ENCODE measurements around the gene TSHZ2.

Gene TSHZ2

DNA sequence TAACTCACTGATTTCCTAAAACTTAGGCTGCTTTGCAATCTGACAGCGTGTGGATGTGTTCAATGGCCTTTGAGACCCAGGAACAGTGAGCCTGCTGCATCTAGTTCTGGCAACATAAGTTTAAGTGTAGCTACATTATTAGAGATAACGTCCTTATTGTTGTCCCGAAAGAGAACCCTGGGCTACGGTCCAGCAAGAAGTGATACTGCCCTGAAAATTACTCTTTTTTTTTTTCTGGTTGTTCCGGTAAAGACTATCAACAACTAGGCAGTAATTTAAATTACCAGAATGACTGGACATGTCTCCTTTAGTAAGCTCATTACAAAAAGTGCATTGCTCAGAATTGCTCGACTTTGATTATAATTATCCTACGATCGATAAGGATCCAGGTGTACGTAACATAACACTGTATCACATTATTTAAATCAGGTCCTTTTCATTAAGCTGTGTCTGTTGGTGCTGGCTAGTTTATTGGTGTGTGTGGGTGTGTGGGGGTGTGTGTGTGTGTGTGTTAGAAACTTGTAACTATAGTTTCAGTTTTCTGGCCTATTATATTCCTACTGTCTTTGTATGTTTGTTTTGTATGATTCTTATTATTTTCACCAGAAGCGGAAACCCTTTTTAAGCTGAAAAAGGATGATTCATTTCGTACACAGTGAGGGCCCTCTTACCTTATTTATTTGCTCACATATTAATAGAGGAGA lies 3.0 kb downstream of the TSHZ2 start:
- Mint-ChIP-seq H3K27me3 (peaks cover 40% of the 10 kb centered on the region), H3K27ac (peak overlapping the region; percentile 61), H3K4me1 (peaks cover 52% of the 10 kb centered on the region), H3K9me3 (no peaks in the 10 kb centered on the region), H3K4me3 (peak overlapping the region; percentile 91), H3K36me3 (ENCODE audit: low read depth) (peaks cover 1% of the 10 kb centered on the region)
- ATAC-seq (no peak), DNase-seq (no peak)

DNA sequence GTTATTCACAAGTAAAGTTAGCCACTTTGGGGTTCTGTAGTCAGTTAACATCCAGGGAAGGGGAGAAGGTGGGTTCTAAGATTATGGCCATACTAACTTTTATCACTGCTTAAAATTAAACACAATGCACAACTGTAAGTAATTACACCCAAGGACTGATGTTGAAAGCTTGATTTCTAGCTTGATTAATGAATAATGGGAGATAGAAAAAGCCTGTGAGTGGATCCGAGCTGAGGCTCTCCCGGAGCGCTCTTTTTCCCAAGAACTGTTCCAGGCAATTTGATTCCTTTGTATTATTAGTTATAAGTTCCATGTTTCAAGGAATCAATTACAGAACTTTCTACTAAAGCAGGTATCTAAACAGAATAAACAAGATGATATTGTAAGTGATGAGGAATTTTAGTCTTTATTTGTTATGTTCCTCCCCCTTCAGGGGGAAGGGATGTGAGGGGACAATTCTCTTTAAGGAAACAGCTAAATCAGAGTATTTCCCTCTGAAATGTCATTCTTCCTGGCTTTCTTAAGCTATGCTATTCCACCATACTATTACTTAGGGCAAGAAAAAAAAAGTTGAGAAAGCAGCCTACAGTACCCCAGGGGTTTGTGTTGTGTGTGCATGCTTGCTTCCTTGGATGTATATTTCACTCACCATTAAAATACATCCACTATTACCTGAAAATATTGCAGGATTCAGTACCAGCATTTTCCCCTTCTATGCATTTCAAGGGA lies 3.8 kb downstream of the TSHZ2 start:
- Mint-ChIP-seq H3K36me3 (ENCODE audit: low read depth) (peaks cover 1% of the 10 kb centered on the region), H3K4me3 (peak overlapping the region; percentile 91), H3K4me1 (peaks cover 54% of the 10 kb centered on the region), H3K27me3 (peaks cover 38% of the 10 kb centered on the region), H3K27ac (peak overlapping the region; percentile 61), H3K9me3 (no peaks in the 10 kb centered on the region)
- ATAC-seq = no peak
- DNase-seq = no peak

DNA sequence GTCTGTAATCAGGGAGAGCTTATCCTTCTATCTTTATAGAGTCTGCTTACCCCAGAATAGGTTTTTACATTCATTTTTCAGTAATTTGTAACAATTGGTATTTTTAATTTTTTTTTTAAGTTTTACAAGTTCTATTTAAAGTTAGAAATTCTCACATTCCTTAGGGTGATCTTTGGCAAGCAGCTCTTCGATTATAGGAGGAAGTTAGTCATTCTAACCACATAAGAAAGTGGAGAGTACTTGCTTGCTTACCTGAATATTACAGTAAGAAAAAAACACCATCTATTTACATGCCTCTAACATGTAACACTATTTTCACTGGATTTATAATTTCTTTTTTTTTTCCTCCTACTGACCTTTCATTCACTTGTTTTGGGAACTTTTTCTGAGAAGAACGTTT lies 6.7 kb downstream of the TSHZ2 start:
- ATAC-seq (no peak), DNase-seq (no peak)
- Mint-ChIP-seq H3K27ac (no peak overlapping the region), H3K4me3 (no peak overlapping the region), H3K4me1 (peaks cover 49% of the 10 kb centered on the region), H3K27me3 (peaks cover 23% of the 10 kb centered on the region), H3K36me3 (ENCODE audit: low read depth) (no peaks in the 10 kb centered on the region), H3K9me3 (no peaks in the 10 kb centered on the region)

DNA sequence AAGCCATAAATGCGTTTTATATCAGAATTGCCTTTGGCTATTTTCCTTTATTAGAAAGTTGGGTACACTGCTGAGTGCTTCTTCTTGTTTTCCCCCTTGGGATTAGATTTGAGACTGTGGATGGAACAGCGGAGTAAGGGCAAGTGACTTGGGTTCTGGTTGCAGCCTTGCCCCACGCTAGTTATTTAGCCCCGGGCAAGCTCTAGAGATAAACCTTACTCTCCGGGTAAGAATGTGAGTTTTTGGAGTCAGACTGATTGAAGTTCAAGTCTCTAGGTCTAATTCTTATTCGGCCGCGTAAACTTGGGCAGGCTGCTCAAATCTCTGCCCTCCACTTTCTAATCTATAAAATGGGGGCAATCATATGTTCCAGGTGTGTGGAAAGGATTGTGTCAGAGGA lies 8.9 kb downstream of the TSHZ2 start:
- Mint-ChIP-seq H3K4me3 (no peak overlapping the region), H3K4me1 (peaks cover 34% of the 10 kb centered on the region), H3K27ac (no peak overlapping the region), H3K27me3 (peaks cover 18% of the 10 kb centered on the region), H3K9me3 (no peaks in the 10 kb centered on the region), H3K36me3 (ENCODE audit: low read depth) (no peaks in the 10 kb centered on the region)
- ATAC-seq = no peak
- DNase-seq = no peak

DNA sequence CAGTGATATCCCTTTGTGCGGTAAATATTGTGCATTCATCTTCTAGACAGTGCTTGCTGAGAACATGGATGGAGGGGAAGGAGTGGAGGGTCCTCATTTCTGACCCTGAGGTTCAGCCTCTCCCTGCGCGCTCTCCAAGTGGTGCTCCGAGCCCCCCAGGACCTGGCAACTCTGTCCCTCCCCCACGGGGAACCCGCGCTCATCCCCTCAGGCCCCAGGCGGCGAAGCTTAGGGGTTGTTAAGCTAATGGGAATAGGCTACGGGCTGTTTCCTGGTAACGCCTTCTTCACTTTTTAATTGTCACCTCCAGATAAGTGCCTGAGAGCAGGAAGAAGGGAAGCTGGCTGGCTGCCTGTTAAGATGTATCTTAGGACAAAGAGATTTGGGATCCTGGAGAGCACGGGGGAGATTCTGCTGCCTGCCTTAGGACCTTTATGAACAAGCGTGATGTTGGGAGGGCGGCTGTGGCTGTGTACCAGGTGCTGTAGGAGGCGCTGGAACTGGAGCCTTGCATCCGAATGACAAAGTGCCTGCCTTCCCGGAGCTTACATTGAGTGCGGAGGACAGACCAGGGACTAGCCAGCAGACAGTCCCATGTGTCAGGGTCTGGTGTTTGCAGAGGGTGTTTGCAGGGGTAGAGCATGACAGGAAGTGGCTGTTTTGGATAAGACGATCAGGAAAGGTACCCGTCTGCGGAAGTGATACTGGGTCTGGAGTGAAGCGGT lies 11.7 kb downstream of the TSHZ2 start:
- Mint-ChIP-seq H3K4me3 (peak overlapping the region; percentile 39), H3K36me3 (ENCODE audit: low read depth) (no peaks in the 10 kb centered on the region), H3K27me3 (peaks cover 8% of the 10 kb centered on the region), H3K4me1 (peaks cover 19% of the 10 kb centered on the region), H3K27ac (peak overlapping the region; percentile 9), H3K9me3 (no peaks in the 10 kb centered on the region)
- ATAC-seq (no peak), DNase-seq (no peak)

DNA sequence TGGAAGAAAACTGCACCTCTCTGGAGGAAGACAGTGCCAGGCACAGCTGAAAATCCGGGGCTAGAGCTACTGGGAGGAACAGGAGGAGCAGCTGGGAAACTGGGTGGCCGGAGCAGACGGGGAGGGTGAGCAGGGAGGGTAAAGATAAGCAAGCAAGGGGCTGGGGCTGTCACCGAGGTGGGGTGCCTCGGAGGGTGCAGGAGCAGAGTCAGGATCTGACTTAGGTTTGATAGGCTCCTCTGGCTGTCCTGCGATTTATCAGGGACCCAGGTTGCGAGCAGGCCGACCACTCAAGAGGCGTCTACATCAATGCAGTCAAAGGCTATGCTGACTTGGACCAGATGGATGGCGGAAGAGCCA lies 12.3 kb downstream of the TSHZ2 start:
- DNase-seq = no peak
- H3K4me3 Mint-ChIP-seq = peak overlapping the region; percentile 39

DNA sequence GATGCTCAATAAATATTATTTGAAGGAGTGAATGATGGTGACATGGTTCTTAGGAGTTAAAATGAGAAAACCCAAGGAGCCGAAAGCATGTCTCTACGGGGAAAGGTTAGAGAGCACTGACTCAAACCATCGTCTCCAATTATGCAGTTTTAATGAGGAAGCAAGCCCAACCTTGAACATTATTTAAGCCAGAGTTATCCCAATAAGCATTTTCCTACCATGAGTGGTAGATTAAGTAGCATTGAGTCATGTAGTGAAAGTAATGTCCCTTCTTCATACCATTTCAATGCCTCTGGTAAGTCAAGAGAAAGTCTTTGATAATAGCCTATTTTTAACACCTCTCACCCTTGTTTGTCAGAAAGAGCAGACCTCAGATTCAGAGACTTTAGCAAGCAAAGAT lies 13.5 kb downstream of the TSHZ2 start:
- Mint-ChIP-seq H3K4me1 (peaks cover 10% of the 10 kb centered on the region), H3K27ac (no peak overlapping the region), H3K9me3 (no peaks in the 10 kb centered on the region), H3K4me3 (no peak overlapping the region), H3K36me3 (ENCODE audit: low read depth) (no peaks in the 10 kb centered on the region), H3K27me3 (peaks cover 8% of the 10 kb centered on the region)
- no peak for DNase-seq
- ATAC-seq = no peak

More for the DNA sequence above, 12.3 kb downstream of the TSHZ2 start:
- H3K27ac Mint-ChIP-seq = peak overlapping the region; percentile 9
- ATAC-seq = no peak
- peaks cover 15% of the 10 kb centered on the region for H3K4me1 Mint-ChIP-seq
- no peaks in the 10 kb centered on the region for H3K9me3 Mint-ChIP-seq
- no peaks in the 10 kb centered on the region for H3K36me3 Mint-ChIP-seq (ENCODE audit: low read depth)
- H3K27me3 Mint-ChIP-seq = peaks cover 8% of the 10 kb centered on the region

DNA sequence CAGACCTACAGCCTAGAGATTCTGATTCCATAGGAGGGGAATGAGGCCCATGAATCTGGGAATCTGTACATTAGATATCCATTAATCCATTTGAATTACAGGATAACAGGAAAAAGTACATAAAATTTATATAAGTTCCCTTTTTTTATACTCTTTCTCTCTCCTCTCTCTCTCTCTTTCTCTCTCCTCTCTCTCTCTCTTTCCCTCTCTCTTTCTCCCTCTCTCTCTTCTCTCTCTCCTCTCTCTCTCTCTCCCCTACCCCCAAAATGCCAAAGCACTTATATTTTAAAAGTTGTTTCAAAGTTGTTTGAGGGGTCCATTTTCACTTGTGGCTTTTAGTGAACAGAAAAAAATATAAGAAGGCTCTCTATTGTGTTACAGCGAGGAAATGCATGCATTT lies 15.1 kb downstream of the TSHZ2 start:
- H3K36me3 Mint-ChIP-seq (ENCODE audit: low read depth) = no peaks in the 10 kb centered on the region
- peaks cover 7% of the 10 kb centered on the region for H3K4me1 Mint-ChIP-seq
- H3K4me3 Mint-ChIP-seq = no peak overlapping the region
- ATAC-seq (no peak), DNase-seq (no peak)
- peaks cover 8% of the 10 kb centered on the region for H3K27me3 Mint-ChIP-seq
- H3K27ac Mint-ChIP-seq = no peak overlapping the region
- no peaks in the 10 kb centered on the region for H3K9me3 Mint-ChIP-seq

DNA sequence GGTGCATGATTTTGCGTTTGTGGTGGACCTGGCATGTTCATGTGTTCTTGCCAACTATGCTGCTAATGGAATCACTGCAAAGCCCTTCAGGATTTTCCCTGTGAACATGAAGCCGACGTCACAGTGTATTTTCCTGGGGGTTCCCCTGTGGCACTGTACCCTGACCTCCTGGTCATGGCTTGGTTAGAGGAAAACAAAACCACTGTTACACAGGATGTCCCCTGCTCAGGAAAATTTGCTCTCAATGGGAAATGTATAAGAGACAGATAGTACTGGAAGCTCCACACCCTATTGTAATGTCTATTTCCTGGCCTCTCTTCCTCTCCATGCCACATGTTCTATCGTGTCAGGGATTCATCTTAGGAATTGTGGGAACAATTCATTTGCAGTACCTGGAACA lies 19.7 kb downstream of the TSHZ2 start:
- Mint-ChIP-seq H3K27ac (no peak overlapping the region), H3K27me3 (peaks cover under 1% of the 10 kb centered on the region)

DNA sequence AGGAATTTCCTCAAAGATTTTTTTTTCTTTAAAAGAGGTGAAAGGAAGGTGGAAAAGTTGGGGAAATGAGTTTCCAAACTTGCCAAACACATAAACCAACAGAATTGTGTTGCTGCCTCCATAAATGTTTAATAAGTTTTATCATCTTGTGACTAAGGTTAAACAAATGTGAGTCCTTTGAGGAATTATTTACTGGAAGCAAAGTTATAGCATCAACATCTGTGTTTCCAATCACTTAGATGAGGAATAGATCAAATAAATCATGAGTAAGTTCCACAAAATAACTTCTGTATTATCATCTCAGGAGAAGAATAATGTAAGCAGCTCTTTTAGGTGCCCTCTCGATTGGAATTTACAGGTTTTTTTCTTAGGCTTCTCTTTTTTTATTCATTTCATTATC lies 20.5 kb downstream of the TSHZ2 start:
- DNase-seq (no peak), ATAC-seq (no peak)
- Mint-ChIP-seq H3K9me3 (no peaks in the 10 kb centered on the region), H3K27ac (no peak overlapping the region), H3K27me3 (no peaks in the 10 kb centered on the region), H3K4me1 (peaks cover 2% of the 10 kb centered on the region), H3K4me3 (no peak overlapping the region), H3K36me3 (ENCODE audit: low read depth) (no peaks in the 10 kb centered on the region)

More for the DNA sequence above, 19.7 kb downstream of the TSHZ2 start:
- ATAC-seq = no peak
- Mint-ChIP-seq H3K4me1 (peaks cover 2% of the 10 kb centered on the region), H3K4me3 (no peak overlapping the region), H3K36me3 (ENCODE audit: low read depth) (no peaks in the 10 kb centered on the region), H3K9me3 (no peaks in the 10 kb centered on the region)
- no peak for DNase-seq

DNA sequence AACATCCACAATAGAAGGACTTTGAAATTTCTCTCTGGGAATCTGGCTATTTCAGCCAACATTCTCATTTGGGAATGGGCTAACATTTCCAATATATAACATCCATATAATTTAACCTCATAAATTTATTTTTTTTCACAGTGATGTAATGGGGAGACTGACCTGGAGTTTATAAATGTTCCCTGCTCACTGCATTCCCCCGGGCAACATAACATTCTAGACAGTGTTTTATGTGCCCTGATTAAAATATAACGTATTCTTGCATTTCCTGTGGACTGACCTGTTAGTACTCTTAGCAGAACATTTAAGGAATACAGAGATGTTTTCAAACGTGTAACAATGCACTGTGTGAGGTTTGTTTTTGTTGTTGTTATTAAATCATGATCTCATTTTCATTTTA lies 20.9 kb downstream of the TSHZ2 start:
- Mint-ChIP-seq H3K9me3 (no peaks in the 10 kb centered on the region), H3K27me3 (no peaks in the 10 kb centered on the region), H3K36me3 (ENCODE audit: low read depth) (no peaks in the 10 kb centered on the region), H3K4me1 (peaks cover 2% of the 10 kb centered on the region), H3K4me3 (no peak overlapping the region), H3K27ac (no peak overlapping the region)
- DNase-seq = no peak
- ATAC-seq = no peak

DNA sequence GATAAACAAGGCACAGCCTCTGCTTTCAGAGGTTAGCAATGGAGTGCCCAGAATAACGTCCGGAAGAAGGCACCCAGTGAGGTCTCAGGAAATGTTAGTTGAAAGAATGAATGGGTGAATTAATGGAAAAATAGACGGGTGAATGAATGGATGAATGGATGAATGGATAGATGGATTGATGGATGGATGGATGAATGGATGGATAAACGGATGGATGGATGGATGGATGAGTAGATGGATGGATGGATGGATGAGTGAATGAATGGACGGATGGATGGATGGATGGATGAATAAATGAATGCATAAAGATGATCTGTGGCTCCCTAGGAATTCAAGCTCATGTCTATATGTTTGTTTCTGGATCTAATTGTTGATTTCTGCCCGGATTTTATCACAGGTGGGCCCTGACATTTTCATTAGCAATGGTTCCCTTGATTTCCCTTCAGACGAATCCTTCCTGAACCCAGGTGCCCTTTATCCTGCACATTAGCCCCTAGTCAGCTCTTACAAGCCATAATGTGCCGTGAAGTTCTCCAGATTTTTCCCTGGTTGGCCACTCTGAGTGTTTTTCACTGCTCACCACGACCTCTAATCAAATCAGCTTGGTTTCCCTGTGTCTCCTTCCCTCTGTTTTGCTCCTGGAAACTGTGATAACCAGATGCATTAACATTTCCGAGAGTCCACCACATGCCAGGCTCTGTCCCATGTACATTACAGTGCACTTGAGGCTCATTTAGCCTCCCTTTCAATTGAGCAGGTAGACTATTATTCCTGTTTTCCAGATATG lies 22.2 kb downstream of the TSHZ2 start:
- peaks cover 5% of the 10 kb centered on the region for H3K4me1 Mint-ChIP-seq
- ATAC-seq = no peak
- H3K9me3 Mint-ChIP-seq = no peaks in the 10 kb centered on the region
- DNase-seq = no peak
- H3K36me3 Mint-ChIP-seq (ENCODE audit: low read depth) = no peaks in the 10 kb centered on the region
- no peaks in the 10 kb centered on the region for H3K27me3 Mint-ChIP-seq
- H3K27ac Mint-ChIP-seq = no peak overlapping the region
- no peak overlapping the region for H3K4me3 Mint-ChIP-seq

DNA sequence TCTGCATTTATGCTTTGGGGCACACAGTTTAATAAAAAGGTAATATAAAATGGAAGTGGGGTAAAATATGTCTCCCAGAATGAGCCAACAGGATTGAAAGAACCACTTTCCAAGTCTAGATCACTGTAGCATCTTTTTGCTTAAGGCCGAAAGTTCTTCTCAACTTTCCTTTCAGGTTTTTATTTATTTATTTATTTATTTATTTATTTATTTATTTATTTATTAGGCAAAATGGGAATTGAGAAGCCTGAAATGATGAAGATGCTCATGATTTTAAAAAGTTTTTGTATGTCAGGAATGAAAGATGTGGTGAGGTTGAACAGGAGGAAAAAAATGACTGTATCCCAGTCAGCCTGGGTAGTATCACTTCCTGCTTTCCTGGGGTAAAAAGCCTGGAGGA lies 24.0 kb downstream of the TSHZ2 start:
- Mint-ChIP-seq H3K9me3 (no peaks in the 10 kb centered on the region), H3K36me3 (ENCODE audit: low read depth) (no peaks in the 10 kb centered on the region), H3K4me3 (no peak overlapping the region), H3K27ac (no peak overlapping the region), H3K4me1 (peaks cover 17% of the 10 kb centered on the region), H3K27me3 (no peaks in the 10 kb centered on the region)
- ATAC-seq (no peak), DNase-seq (no peak)

DNA sequence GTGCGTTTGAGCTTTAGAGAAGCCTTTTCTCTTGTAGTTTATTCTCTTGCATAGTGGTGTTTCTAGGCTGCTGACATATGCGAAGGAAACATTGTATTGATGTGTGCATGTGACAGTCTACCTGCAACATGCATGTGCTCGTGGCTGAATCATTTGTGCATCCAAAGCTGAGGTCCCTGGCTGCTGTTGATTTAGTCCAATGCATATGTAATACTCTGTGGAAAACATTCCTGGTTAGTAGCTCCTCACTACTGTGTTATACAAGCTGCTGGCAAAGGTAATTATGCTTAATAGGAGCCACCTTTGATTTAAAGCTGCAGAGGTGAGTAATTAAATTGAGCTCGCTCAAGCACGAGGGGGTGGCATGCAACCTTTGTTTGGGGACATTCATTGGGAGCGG lies 24.5 kb downstream of the TSHZ2 start:
- H3K9me3 Mint-ChIP-seq = no peaks in the 10 kb centered on the region
- no peaks in the 10 kb centered on the region for H3K36me3 Mint-ChIP-seq (ENCODE audit: low read depth)
- H3K4me1 Mint-ChIP-seq = peaks cover 22% of the 10 kb centered on the region
- ATAC-seq (no peak), DNase-seq (no peak)
- H3K4me3 Mint-ChIP-seq = no peak overlapping the region
- no peaks in the 10 kb centered on the region for H3K27me3 Mint-ChIP-seq
- H3K27ac Mint-ChIP-seq = no peak overlapping the region

All from activated naive CD8-positive, alpha-beta T cell treated with anti-CD3 and anti-CD28 coated beads, Interleukin-2, amount 50 U/mL, for 24 hours (primary cell).